HFF-Myc (cell line): ENCODE measurements around the gene GLT6D1.

Experiments
- DNase-seq: peaks from one replicate; pipeline ENCODE4 v3.0.0-alpha.2; 2011; ENCODE audit warnings: low read depth; ENCODE audit errors: extremely low read depth
- H3K4me3 ChIP-seq: replicated peaks from 2 replicates; pipeline ENCODE4 v1.5.1; 2011; ENCODE audit warnings: low read depth, mild to moderate bottlenecking, control low read depth, low read length
- TF ChIP-seq, protein P1 (sequence below): IDR thresholded peaks from 2 replicates; pipeline ENCODE4 v1.5.1; 2012; ENCODE audit warnings: mild to moderate bottlenecking, low read depth, low read length, control low read depth; ENCODE audit errors: missing control alignments

Gene GLT6D1

DNA sequence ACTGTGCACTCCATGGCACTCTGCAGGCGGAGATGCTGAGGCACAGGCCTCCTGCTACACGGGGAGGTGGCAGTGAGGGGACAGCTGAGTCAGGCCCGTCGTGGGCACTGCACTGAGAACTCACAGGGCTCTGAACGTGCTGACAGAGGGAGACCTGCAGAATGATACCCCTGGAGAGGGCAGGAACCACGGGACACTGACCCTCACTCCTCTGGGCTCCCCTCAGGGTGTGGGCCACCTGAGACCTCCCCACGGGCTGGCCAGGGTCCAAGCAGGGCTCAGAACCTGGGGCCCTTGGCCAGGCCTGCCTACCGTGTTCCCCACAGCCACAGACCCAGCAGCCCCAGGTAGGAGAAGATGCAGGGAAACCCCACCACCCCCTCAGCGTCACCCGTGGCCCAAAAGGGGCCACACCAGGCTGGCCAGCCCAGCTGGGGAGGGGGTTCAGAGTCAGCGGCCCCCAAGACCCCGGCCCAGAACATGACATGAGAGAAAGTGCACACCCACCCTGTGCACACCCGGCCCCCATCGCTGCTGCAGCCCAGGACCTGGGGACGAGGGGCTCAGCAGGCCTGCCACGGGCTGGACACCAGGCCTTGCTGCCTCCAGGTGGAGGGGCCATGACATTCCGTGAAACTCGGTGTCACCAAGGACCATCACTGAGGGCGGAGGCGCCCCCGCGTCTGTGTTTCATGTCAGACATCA is 30.9 kb downstream of the GLT6D1 start:
- TF ChIP-seq, protein P1, sequence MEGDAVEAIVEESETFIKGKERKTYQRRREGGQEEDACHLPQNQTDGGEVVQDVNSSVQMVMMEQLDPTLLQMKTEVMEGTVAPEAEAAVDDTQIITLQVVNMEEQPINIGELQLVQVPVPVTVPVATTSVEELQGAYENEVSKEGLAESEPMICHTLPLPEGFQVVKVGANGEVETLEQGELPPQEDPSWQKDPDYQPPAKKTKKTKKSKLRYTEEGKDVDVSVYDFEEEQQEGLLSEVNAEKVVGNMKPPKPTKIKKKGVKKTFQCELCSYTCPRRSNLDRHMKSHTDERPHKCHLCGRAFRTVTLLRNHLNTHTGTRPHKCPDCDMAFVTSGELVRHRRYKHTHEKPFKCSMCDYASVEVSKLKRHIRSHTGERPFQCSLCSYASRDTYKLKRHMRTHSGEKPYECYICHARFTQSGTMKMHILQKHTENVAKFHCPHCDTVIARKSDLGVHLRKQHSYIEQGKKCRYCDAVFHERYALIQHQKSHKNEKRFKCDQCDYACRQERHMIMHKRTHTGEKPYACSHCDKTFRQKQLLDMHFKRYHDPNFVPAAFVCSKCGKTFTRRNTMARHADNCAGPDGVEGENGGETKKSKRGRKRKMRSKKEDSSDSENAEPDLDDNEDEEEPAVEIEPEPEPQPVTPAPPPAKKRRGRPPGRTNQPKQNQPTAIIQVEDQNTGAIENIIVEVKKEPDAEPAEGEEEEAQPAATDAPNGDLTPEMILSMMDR: no peak
- H3K4me3 ChIP-seq: no peak overlapping the region
- no peak for DNase-seq

GRCh38 chr9:135607401-135608293 is 31.7 kb downstream of the GLT6D1 start:
- DNase-seq: no peak
- H3K4me3 ChIP-seq: no peak overlapping the region
- TF ChIP-seq, protein P1: no peak

- DNase-seq: no peak
- H3K4me3 ChIP-seq: no peak overlapping the region
- TF ChIP-seq, protein P1: no peak
Measured at GRCh38 chr9:135606885-135607259, 32.5 kb downstream of the GLT6D1 start.

DNA sequence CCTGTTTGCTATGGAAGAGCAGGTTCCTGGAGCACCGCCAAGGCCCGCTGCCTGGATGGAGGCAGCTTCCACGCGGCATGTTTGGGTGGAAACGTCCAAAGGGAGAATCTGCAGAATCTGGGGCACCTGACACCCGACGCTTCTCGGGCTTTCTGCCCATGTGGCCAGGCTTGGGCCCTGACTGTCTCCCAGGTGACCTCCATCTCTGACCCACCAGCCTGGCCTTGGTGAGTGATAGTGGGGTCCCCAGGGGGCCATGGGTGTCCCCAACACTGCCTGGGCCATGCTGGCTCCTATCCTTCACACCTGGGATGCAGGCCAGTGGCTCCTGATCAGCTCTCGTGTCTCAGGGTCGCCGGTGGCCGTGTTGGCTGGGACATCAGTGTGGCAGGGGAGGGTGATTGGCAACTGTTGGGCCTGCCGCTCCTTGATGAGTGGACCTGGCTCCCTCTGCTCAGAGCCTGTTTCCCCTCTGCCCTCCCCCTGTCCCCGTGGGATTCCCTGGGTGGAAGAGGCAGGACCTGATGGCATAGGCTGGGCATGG is 34.0 kb downstream of the GLT6D1 start:
- TF ChIP-seq, protein P1: no peak
- DNase-seq: no peak
- no peak overlapping the region for H3K4me3 ChIP-seq

GRCh38 chr9:135604437-135605237 is 34.7 kb downstream of the GLT6D1 start:
- H3K4me3 ChIP-seq: no peak overlapping the region
- TF ChIP-seq, protein P1: no peak
- DNase-seq: no peak

GRCh38 chr9:135602789-135603481 is 36.4 kb downstream of the GLT6D1 start:
- DNase-seq: peak; percentile 12
- TF ChIP-seq, protein P1: peak; percentile 68
- no peak overlapping the region for H3K4me3 ChIP-seq
